KMS-11 (cell line): ENCODE data around the gene SSBP1.

Source experiments
- H2AFZ ChIP-seq: fragments of 200-600 bp; sonication (generic); 2 replicates; pipeline ENCODE4 v1.6.1; 2016; ENCODE audit warnings: antibody characterized with exemption, mixed run types, low read depth
- H3K27ac ChIP-seq: fragments of 200-600 bp; sonication (generic); 2 replicates; pipeline ENCODE4 v1.6.1; 2016; ENCODE audit warnings: mild to moderate bottlenecking, mixed run types
- H3K27me3 ChIP-seq: fragments of 200-600 bp; sonication (generic); 2 replicates; pipeline ENCODE4 v1.6.1; 2017; ENCODE audit warnings: mild to moderate bottlenecking, low read depth, mixed run types, moderate library complexity; ENCODE audit not compliant: insufficient read depth
- H3K36me3 ChIP-seq: fragments of 200-600 bp; sonication (generic); 2 replicates; pipeline ENCODE4 v1.6.1; 2017; ENCODE audit warnings: mild to moderate bottlenecking, mixed run types; ENCODE audit not compliant: insufficient read depth
- H3K4me1 ChIP-seq: fragments of 200-600 bp; sonication (generic); 2 replicates; pipeline ENCODE4 v1.6.1; 2016; ENCODE audit warnings: mild to moderate bottlenecking, low read depth, mixed run types; ENCODE audit not compliant: poor library complexity, severe bottlenecking
- H3K4me2 ChIP-seq: fragments of 200-600 bp; sonication (generic); 2 replicates; pipeline ENCODE4 v1.7.0; 2016; ENCODE audit warnings: mild to moderate bottlenecking, mixed run types
- H3K4me3 ChIP-seq: fragments of 200-600 bp; sonication (generic); IDR thresholded peaks from 2 replicates; pipeline ENCODE4 v1.6.1; 2017; ENCODE audit warnings: low read depth, low read length, mixed read lengths; ENCODE audit not compliant: insufficient read depth
- H3K79me2 ChIP-seq: fragments of 200-600 bp; sonication (generic); 2 replicates; pipeline ENCODE4 v1.6.1; 2016; ENCODE audit warnings: low read depth, mixed run types; ENCODE audit not compliant: insufficient read depth
- H3K9ac ChIP-seq: fragments of 200-600 bp; sonication (generic); 2 replicates; pipeline ENCODE4 v1.6.1; 2016; ENCODE audit warnings: mild to moderate bottlenecking, mixed run types
- H4K20me1 ChIP-seq: fragments of 200-600 bp; sonication (generic); 2 replicates; pipeline ENCODE4 v1.6.1; 2016; ENCODE audit warnings: mild to moderate bottlenecking, mixed run types; ENCODE audit not compliant: insufficient read depth
- TF ChIP-seq, protein P1 (sequence below): fragments of 200-600 bp; sonication (generic); conservative IDR thresholded peaks from 2 replicates; pipeline ENCODE4 v1.6.1; 2017; ENCODE audit warnings: low read depth, mild to moderate bottlenecking, antibody characterized with exemption, low read length, moderate library complexity, mixed read lengths

SSBP1 gene

GRCh38 chr7:141701489-141702046, 36.6 kb upstream of the SSBP1 start:
- Histone ChIP-seq H3K4me2 (peak overlapping the region; percentile 35; the same call in 1 of the 2 replicates), H3K4me1 (peaks cover 30% of the 10 kb centered on the region), H3K79me2 (no peaks in the 10 kb centered on the region), H3K36me3 (no peaks in the 10 kb centered on the region), H2AFZ (peak overlapping the region; percentile 69), H3K27me3 (no peaks in the 10 kb centered on the region), H3K4me3 (no peak overlapping the region), H3K9ac (peak overlapping the region; percentile 40; the same call in 1 of the 2 replicates), H4K20me1 (no peaks in the 10 kb centered on the region), H3K27ac (no peak overlapping the region)
- TF ChIP-seq, protein P1, sequence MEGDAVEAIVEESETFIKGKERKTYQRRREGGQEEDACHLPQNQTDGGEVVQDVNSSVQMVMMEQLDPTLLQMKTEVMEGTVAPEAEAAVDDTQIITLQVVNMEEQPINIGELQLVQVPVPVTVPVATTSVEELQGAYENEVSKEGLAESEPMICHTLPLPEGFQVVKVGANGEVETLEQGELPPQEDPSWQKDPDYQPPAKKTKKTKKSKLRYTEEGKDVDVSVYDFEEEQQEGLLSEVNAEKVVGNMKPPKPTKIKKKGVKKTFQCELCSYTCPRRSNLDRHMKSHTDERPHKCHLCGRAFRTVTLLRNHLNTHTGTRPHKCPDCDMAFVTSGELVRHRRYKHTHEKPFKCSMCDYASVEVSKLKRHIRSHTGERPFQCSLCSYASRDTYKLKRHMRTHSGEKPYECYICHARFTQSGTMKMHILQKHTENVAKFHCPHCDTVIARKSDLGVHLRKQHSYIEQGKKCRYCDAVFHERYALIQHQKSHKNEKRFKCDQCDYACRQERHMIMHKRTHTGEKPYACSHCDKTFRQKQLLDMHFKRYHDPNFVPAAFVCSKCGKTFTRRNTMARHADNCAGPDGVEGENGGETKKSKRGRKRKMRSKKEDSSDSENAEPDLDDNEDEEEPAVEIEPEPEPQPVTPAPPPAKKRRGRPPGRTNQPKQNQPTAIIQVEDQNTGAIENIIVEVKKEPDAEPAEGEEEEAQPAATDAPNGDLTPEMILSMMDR, result no peak

GRCh38 chr7:141702047-141702567, 36.1 kb upstream of the SSBP1 start, which contains the start of gene DENND11:
Gene DENND11, minus strand, starts transcription at chr7:141702166. Its CDS starts 13 bp downstream, at chr7:141702153.
- no peaks in the 10 kb centered on the region for H3K27me3 ChIP-seq
- peak within 1 kb of the TSS; percentile 83 for H3K4me2 ChIP-seq
- H4K20me1 ChIP-seq, result no peaks in the 10 kb centered on the region
- no peak within 1 kb of the TSS for H3K4me3 ChIP-seq
- H3K36me3 ChIP-seq, result no peaks in the 10 kb centered on the region
- no peaks in the 10 kb centered on the region for H3K79me2 ChIP-seq
- peaks cover 26% of the 10 kb centered on the region for H3K4me1 ChIP-seq
- no peak within 1 kb of the TSS for H3K27ac ChIP-seq
- H2AFZ ChIP-seq, result peak within 1 kb of the TSS; percentile 69
- peak within 1 kb of the TSS; percentile 40; the same call in 1 of the 2 replicates for H3K9ac ChIP-seq
- TF ChIP-seq, protein P1, result no peak

- no peak overlapping the region for H3K4me3 ChIP-seq
- H3K79me2 ChIP-seq, result no peaks in the 10 kb centered on the region
- peaks cover 18% of the 10 kb centered on the region for H3K4me1 ChIP-seq
- no peaks in the 10 kb centered on the region for H3K27me3 ChIP-seq
- no peaks in the 10 kb centered on the region for H3K36me3 ChIP-seq
- no peak overlapping the region for H3K9ac ChIP-seq
- no peak overlapping the region for H3K27ac ChIP-seq
- peak overlapping the region; percentile 83 for H3K4me2 ChIP-seq
- no peaks in the 10 kb centered on the region for H4K20me1 ChIP-seq
- peak overlapping the region; percentile 53; the same call in 1 of the 2 replicates for H2AFZ ChIP-seq
- TF ChIP-seq, protein P1, result no peak
Measured at GRCh38 chr7:141702892-141703291, 35.3 kb upstream of the SSBP1 start.

GRCh38 chr7:141704112-141704511, 34.0 kb upstream of the SSBP1 start:
- H3K4me1 ChIP-seq, result peaks cover 8% of the 10 kb centered on the region
- H4K20me1 ChIP-seq, result no peaks in the 10 kb centered on the region
- H3K4me3 ChIP-seq, result no peak overlapping the region
- H2AFZ ChIP-seq, result no peak overlapping the region
- TF ChIP-seq, protein P1, result no peak
- H3K4me2 ChIP-seq, result no peak overlapping the region
- H3K27ac ChIP-seq, result no peak overlapping the region
- H3K79me2 ChIP-seq, result no peaks in the 10 kb centered on the region
- H3K36me3 ChIP-seq, result no peaks in the 10 kb centered on the region
- H3K27me3 ChIP-seq, result no peaks in the 10 kb centered on the region
- H3K9ac ChIP-seq, result no peak overlapping the region
